Mesendoderm (in vitro differentiated cells): ENCODE measurements around the gene ME2.

Experiments used
- DNase-seq: peaks from one replicate; pipeline ENCODE4 v3.0.0; 2013
- H2AK5ac ChIP-seq: 2 replicates; pipeline ENCODE4 v1.6.1; 2013; ENCODE audit warnings: low read length, inconsistent platforms
- H2BK120ac ChIP-seq: 2 replicates; pipeline ENCODE4 v1.6.1; 2013; ENCODE audit warnings: low read depth, mild to moderate bottlenecking, low read length, moderate library complexity, mixed read lengths
- H2BK15ac ChIP-seq: replicated peaks from 2 replicates; pipeline ENCODE4 v1.6.1; 2013; ENCODE audit warnings: low read depth, mild to moderate bottlenecking, moderate library complexity
- H2BK5ac ChIP-seq: 2 replicates; pipeline ENCODE4 v1.6.1; 2013; ENCODE audit warnings: low read length, inconsistent platforms
- H3K18ac ChIP-seq: 2 replicates; pipeline ENCODE4 v1.6.1; 2013; ENCODE audit warnings: mild to moderate bottlenecking, low read length, mixed read lengths
- H3K23ac ChIP-seq: one replicate; pipeline ENCODE4 v1.6.1; 2013; ENCODE audit warnings: low read length
- H3K27ac ChIP-seq: 2 replicates; pipeline ENCODE4 v1.5.1; 2013; ENCODE audit warnings: low read depth, mild to moderate bottlenecking, inconsistent platforms, low read length, moderate library complexity
- H3K27me3 ChIP-seq: 2 replicates; pipeline ENCODE4 v1.6.1; 2013; ENCODE audit warnings: low read length, control low read depth, mild to moderate bottlenecking, inconsistent platforms; ENCODE audit not compliant: insufficient read depth, poor library complexity
- H3K36me3 ChIP-seq: 2 replicates; pipeline ENCODE4 v1.6.1; 2013; ENCODE audit warnings: low read length, inconsistent platforms; ENCODE audit not compliant: control insufficient read depth, insufficient read depth
- H3K4ac ChIP-seq: one replicate; pipeline ENCODE4 v1.6.1; 2013; ENCODE audit warnings: low read depth, mild to moderate bottlenecking, low read length, moderate library complexity
- H3K4me1 ChIP-seq: 2 replicates; pipeline ENCODE4 v1.6.1; 2013; ENCODE audit warnings: low read depth, low read length, inconsistent platforms; ENCODE audit not compliant: control insufficient read depth
- H3K4me2 ChIP-seq: 2 replicates; pipeline ENCODE4 v1.6.1; 2013; ENCODE audit warnings: low read length
- H3K4me3 ChIP-seq: 2 replicates; pipeline ENCODE4 v1.5.1; 2013; ENCODE audit warnings: mild to moderate bottlenecking, low read length
- H3K56ac ChIP-seq: one replicate; pipeline ENCODE4 v1.6.1; 2013; ENCODE audit warnings: low read length
- H3K79me1 ChIP-seq: 2 replicates; pipeline ENCODE4 v1.6.1; 2013; ENCODE audit warnings: low read length, inconsistent platforms
- H3K79me2 ChIP-seq: 2 replicates; pipeline ENCODE4 v1.6.1; 2013; ENCODE audit warnings: mild to moderate bottlenecking, low read length; ENCODE audit not compliant: control insufficient read depth, insufficient read depth
- H3K9ac ChIP-seq: 2 replicates; pipeline ENCODE4 v1.6.1; 2013; ENCODE audit warnings: low read length, inconsistent platforms
- H4K5ac ChIP-seq: one replicate; pipeline ENCODE4 v1.6.1; 2013; ENCODE audit warnings: low read length
- H4K8ac ChIP-seq: one replicate; pipeline ENCODE4 v1.6.1; 2013; ENCODE audit warnings: low read depth, mild to moderate bottlenecking, control low read depth, low read length, moderate library complexity
- WGBS: extraction: QIAGEN DNeasy Blood & Tissue Kit; methylation state at CpG from one replicate; pipeline ENCODE4 v1.1.7; 2013; ENCODE audit warnings: low lambda C conversion rate, missing lambda C conversion rate; ENCODE audit not compliant: insufficient coverage; ENCODE audit errors: extremely low coverage; 5-methylcytosine and 5-hydroxymethylcytosine counted together

ME2 gene

GRCh38 chr18:50836521-50836957, 42.4 kb upstream of the ME2 start:
- H3K18ac ChIP-seq, result no peak overlapping the region
- no peak overlapping the region for H2BK15ac ChIP-seq
- no peak overlapping the region for H3K56ac ChIP-seq
- no peaks in the 10 kb centered on the region for H3K4me1 ChIP-seq
- H2BK5ac ChIP-seq, result no peak overlapping the region
- H3K4me3 ChIP-seq, result no peak overlapping the region
- no peak for DNase-seq
- no peak overlapping the region for H3K9ac ChIP-seq
- WGBS, result no CpG with 5 or more reads among the region's 2 CpGs
- H4K8ac ChIP-seq, result no peak overlapping the region
- no peaks in the 10 kb centered on the region for H3K36me3 ChIP-seq
- no peaks in the 10 kb centered on the region for H3K79me2 ChIP-seq
- H2AK5ac ChIP-seq, result no peak overlapping the region
- no peak overlapping the region for H3K27ac ChIP-seq
- no peak overlapping the region for H3K4me2 ChIP-seq
- H3K23ac ChIP-seq, result no peak overlapping the region
- no peaks in the 10 kb centered on the region for H3K79me1 ChIP-seq
- H4K5ac ChIP-seq, result no peak overlapping the region
- H3K27me3 ChIP-seq, result no peaks in the 10 kb centered on the region
- no peak overlapping the region for H2BK120ac ChIP-seq
- H3K4ac ChIP-seq, result no peak overlapping the region

GRCh38 chr18:50839341-50839740, 39.6 kb upstream of the ME2 start:
- Histone ChIP-seq H2BK15ac (no peak overlapping the region), H2AK5ac (no peak overlapping the region), H4K8ac (no peak overlapping the region), H3K4ac (no peak overlapping the region), H2BK120ac (no peak overlapping the region), H3K18ac (no peak overlapping the region), H3K79me1 (no peaks in the 10 kb centered on the region), H3K4me2 (no peak overlapping the region), H3K56ac (no peak overlapping the region), H3K27ac (no peak overlapping the region), H3K23ac (no peak overlapping the region), H3K79me2 (no peaks in the 10 kb centered on the region), H2BK5ac (no peak overlapping the region), H4K5ac (no peak overlapping the region), H3K27me3 (no peaks in the 10 kb centered on the region), H3K9ac (no peak overlapping the region), H3K4me1 (no peaks in the 10 kb centered on the region), H3K36me3 (no peaks in the 10 kb centered on the region), H3K4me3 (no peak overlapping the region)
- WGBS, result no CpG with 5 or more reads among the region's 2 CpGs
- DNase-seq, result no peak

GRCh38 chr18:50839996-50840395, 38.9 kb upstream of the ME2 start:
- Histone ChIP-seq H3K79me2 (no peaks in the 10 kb centered on the region), H2BK120ac (no peak overlapping the region), H3K4me1 (no peaks in the 10 kb centered on the region), H3K36me3 (no peaks in the 10 kb centered on the region), H3K4me3 (no peak overlapping the region), H2AK5ac (no peak overlapping the region), H3K27ac (no peak overlapping the region), H3K23ac (no peak overlapping the region), H4K8ac (no peak overlapping the region), H3K4ac (no peak overlapping the region), H4K5ac (no peak overlapping the region), H3K27me3 (no peaks in the 10 kb centered on the region), H3K9ac (no peak overlapping the region), H3K56ac (no peak overlapping the region), H3K18ac (no peak overlapping the region), H3K4me2 (no peak overlapping the region), H3K79me1 (no peaks in the 10 kb centered on the region), H2BK5ac (no peak overlapping the region), H2BK15ac (no peak overlapping the region)
- WGBS, result no CpG with 5 or more reads among the region's 3 CpGs
- DNase-seq, result no peak

- no peaks in the 10 kb centered on the region for H3K36me3 ChIP-seq
- no peak overlapping the region for H3K4me2 ChIP-seq
- no peaks in the 10 kb centered on the region for H3K79me2 ChIP-seq
- no peak overlapping the region for H4K5ac ChIP-seq
- no peak overlapping the region for H2BK5ac ChIP-seq
- H2AK5ac ChIP-seq, result no peak overlapping the region
- H3K27me3 ChIP-seq, result no peaks in the 10 kb centered on the region
- H2BK120ac ChIP-seq, result no peak overlapping the region
- no peak overlapping the region for H3K56ac ChIP-seq
- no peaks in the 10 kb centered on the region for H3K79me1 ChIP-seq
- H3K27ac ChIP-seq, result no peak overlapping the region
- no peaks in the 10 kb centered on the region for H3K4me1 ChIP-seq
- H3K18ac ChIP-seq, result no peak overlapping the region
- H3K4me3 ChIP-seq, result no peak overlapping the region
- no peak overlapping the region for H3K9ac ChIP-seq
- no peak overlapping the region for H2BK15ac ChIP-seq
- no peak overlapping the region for H3K4ac ChIP-seq
- no peak for DNase-seq
- no peak overlapping the region for H4K8ac ChIP-seq
- no CpG with 5 or more reads among the region's 1 CpG for WGBS
- H3K23ac ChIP-seq, result no peak overlapping the region
These were observed 36.1 kb upstream of the ME2 start for GRCh38 chr18:50842846-50843245.

GRCh38 chr18:50844554-50844953, 34.4 kb upstream of the ME2 start:
- H2BK120ac ChIP-seq, result no peak overlapping the region
- no peaks in the 10 kb centered on the region for H3K27me3 ChIP-seq
- H2AK5ac ChIP-seq, result no peak overlapping the region
- no peaks in the 10 kb centered on the region for H3K4me1 ChIP-seq
- H3K36me3 ChIP-seq, result no peaks in the 10 kb centered on the region
- no peak overlapping the region for H3K9ac ChIP-seq
- DNase-seq, result no peak
- no peak overlapping the region for H3K23ac ChIP-seq
- no CpG with 5 or more reads among the region's 6 CpGs for WGBS
- H3K4ac ChIP-seq, result no peak overlapping the region
- no peak overlapping the region for H2BK5ac ChIP-seq
- no peak overlapping the region for H3K18ac ChIP-seq
- no peak overlapping the region for H4K5ac ChIP-seq
- H3K79me2 ChIP-seq, result no peaks in the 10 kb centered on the region
- no peak overlapping the region for H4K8ac ChIP-seq
- no peak overlapping the region for H2BK15ac ChIP-seq
- no peak overlapping the region for H3K56ac ChIP-seq
- H3K79me1 ChIP-seq, result no peaks in the 10 kb centered on the region
- H3K4me3 ChIP-seq, result no peak overlapping the region
- no peak overlapping the region for H3K4me2 ChIP-seq
- no peak overlapping the region for H3K27ac ChIP-seq

- Histone ChIP-seq H2BK120ac (no peak overlapping the region), H3K4ac (no peak overlapping the region), H4K5ac (no peak overlapping the region), H3K79me1 (no peaks in the 10 kb centered on the region), H3K27me3 (no peaks in the 10 kb centered on the region), H3K23ac (no peak overlapping the region), H2BK5ac (no peak overlapping the region), H3K4me3 (no peak overlapping the region), H3K4me1 (no peaks in the 10 kb centered on the region), H2BK15ac (no peak overlapping the region), H3K79me2 (no peaks in the 10 kb centered on the region), H3K36me3 (no peaks in the 10 kb centered on the region), H2AK5ac (no peak overlapping the region), H3K9ac (no peak overlapping the region), H4K8ac (no peak overlapping the region), H3K4me2 (no peak overlapping the region), H3K27ac (no peak overlapping the region), H3K56ac (no peak overlapping the region), H3K18ac (no peak overlapping the region)
- no peak for DNase-seq
- WGBS, result no CpG with 5 or more reads among the region's 3 CpGs
These were observed 34.0 kb upstream of the ME2 start for GRCh38 chr18:50844960-50845359.
